Measurements from ENCODE around the gene ARL5B. TPM values are rescaled to one million over a fixed set of nuclear protein-coding genes. Genes with fewer than 3 reads are reported as not detected.

Gene ARL5B
- total and polyA plus RNA-seq, 9 of the 15 experiments (the other 6 are each of a cell fraction or from before 2014, with no cell fraction given), result 4.1 to 22.2 (median 15.1) TPM

DNA sequence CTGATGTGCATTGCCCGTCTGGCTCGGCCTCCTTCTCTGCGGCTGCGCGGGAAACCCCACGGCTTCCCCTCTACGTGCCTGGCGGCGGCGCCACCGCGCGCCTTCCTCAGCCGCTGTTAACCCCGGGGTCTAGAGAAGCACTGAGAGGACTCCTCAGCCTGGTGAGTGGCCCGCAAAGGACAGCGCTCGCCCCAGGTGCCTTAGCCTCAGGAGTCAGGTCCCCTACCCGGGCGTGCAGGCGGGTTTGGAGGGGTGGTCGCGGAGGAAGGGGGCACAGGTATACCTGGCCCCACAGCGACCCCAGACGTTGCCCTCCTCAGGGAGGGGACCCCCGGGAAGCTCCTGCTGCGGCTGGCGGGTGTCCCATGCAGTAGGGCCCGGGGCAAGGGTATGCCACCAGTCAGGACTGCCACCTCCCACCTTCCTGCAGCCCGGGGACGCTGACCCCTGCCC, 51.0 kb downstream of the ARL5B start:
- no peak overlapping the region for H3K4me3 ChIP-seq
- 11% methylated on average over 24 of the region's 31 CpGs for WGBS (ENCODE audit: insufficient coverage, low coverage, missing lambda C conversion rate)
- H3K4me1 ChIP-seq (replicated peaks in 1 of 2; ENCODE audit: control insufficient read depth in 2 of 2, insufficient read depth in 2 of 2, low read length in 2 of 2), result peaks cover 0 to 6% of the 10 kb centered on the region in 2 experiments; a peak in 2 of 5 replicates
- H3K27ac ChIP-seq (ENCODE audit: extremely low read depth, low read depth, low read length), result no peak overlapping the region
- BruUV-seq (replicated peaks), result no TSS peak
- CTCF ChIA-PET (ENCODE audit: low intra/inter-chr PET ratio), result no interaction called here
- no peaks in the 10 kb centered on the region for H3K9me3 ChIP-seq (replicated peaks; ENCODE audit: control insufficient read depth, insufficient read depth, low read depth, low read length)
- ATAC-seq, result peak; percentile 89
- intact Hi-C loops (cut with micrococcal nuclease) (no loop called here), in situ Hi-C loops (cut with MboI) (no loop called here)
- no peaks in the 10 kb centered on the region for H4K20me1 ChIP-seq (replicated peaks; ENCODE audit: control insufficient read depth, insufficient read depth, low read length)
- no peaks in the 10 kb centered on the region for H3K36me3 ChIP-seq (ENCODE audit: control insufficient read depth, insufficient read depth, low read length)
- no peak for FAIRE-seq
- no peak overlapping the region for H3K9ac ChIP-seq (ENCODE audit: insufficient read depth in 1 of 2, low read depth in 2 of 2, low read length in 2 of 2)
- peak in 2 of 4 experiments; percentile 18 to 25 for DNase-seq (ENCODE audit: extremely low read depth in 1 of 4, low spot score in 3 of 4)
- H3K79me2 ChIP-seq (ENCODE audit: control insufficient read depth, insufficient read depth, low read length), result no peaks in the 10 kb centered on the region
- H3K9me1 ChIP-seq (ENCODE audit: control insufficient read depth, insufficient read depth, low read length), result no peaks in the 10 kb centered on the region
- H3K4me2 ChIP-seq (ENCODE audit: insufficient read depth, low read length), result no peak overlapping the region
- no peak overlapping the region for H2AFZ ChIP-seq (ENCODE audit: low read depth, low read length)
- peaks cover 0 to 18% of the 10 kb centered on the region in 2 experiments; a peak in 2 of 5 replicates for H3K27me3 ChIP-seq (ENCODE audit: control insufficient read depth in 2 of 2, insufficient read depth in 2 of 2, low read length in 2 of 2)
- POLR2A ChIA-PET, result interaction anchor here (0.6 kb wide), 1 partner anchor 40 kb away, joined by 4 read pairs; no protein-coding TSS in a partner anchor
- no peak for TF ChIP-seq NCOA6 (IDR thresholded peaks at IDR 0.05)
- TF ChIP-seq NFE2L1 (tag; IDR thresholded peaks at IDR 0.05; ENCODE audit: borderline replicate concordance, low read depth), result no peak
- TF ChIP-seq, protein P1, sequence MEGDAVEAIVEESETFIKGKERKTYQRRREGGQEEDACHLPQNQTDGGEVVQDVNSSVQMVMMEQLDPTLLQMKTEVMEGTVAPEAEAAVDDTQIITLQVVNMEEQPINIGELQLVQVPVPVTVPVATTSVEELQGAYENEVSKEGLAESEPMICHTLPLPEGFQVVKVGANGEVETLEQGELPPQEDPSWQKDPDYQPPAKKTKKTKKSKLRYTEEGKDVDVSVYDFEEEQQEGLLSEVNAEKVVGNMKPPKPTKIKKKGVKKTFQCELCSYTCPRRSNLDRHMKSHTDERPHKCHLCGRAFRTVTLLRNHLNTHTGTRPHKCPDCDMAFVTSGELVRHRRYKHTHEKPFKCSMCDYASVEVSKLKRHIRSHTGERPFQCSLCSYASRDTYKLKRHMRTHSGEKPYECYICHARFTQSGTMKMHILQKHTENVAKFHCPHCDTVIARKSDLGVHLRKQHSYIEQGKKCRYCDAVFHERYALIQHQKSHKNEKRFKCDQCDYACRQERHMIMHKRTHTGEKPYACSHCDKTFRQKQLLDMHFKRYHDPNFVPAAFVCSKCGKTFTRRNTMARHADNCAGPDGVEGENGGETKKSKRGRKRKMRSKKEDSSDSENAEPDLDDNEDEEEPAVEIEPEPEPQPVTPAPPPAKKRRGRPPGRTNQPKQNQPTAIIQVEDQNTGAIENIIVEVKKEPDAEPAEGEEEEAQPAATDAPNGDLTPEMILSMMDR (IDR thresholded peaks at IDR 0.05 in 2 of 3, conservative IDR thresholded peaks at IDR 0.05 in 1 of 3; ENCODE audit: insufficient read depth in 2 of 3, low read depth in 1 of 3, low read length in 3 of 3), result peak in 2 of 3 experiments; percentile 24 to 28; a peak in 2 of 6 replicates
- no peak for TF ChIP-seq RCOR1 (IDR thresholded peaks at IDR 0.05; ENCODE audit: borderline replicate concordance in 1 of 2, low read depth in 2 of 2, low read length in 2 of 2)
- no peak for TF ChIP-seq FOXJ2 (tag; IDR thresholded peaks at IDR 0.05)
- no peak for TF ChIP-seq CHAMP1 (IDR thresholded peaks at IDR 0.05)
- no peak for TF ChIP-seq ZFP30 (CRISPR knock-in tag; IDR thresholded peaks at IDR 0.05; ENCODE audit: borderline replicate concordance)
- TF ChIP-seq NRF1 (conservative IDR thresholded peaks at IDR 0.05 in 1 of 2, IDR thresholded peaks at IDR 0.05 in 1 of 2), result peak; percentile 79 to 82
- no peak for TF ChIP-seq PHF8 (IDR thresholded peaks at IDR 0.05; ENCODE audit: borderline replicate concordance, low read length)
- no peak for TF ChIP-seq TCFL5 (CRISPR knock-in tag; conservative IDR thresholded peaks at IDR 0.05)
- no peak for TF ChIP-seq RNF2 (IDR thresholded peaks at IDR 0.05)
- TF ChIP-seq ATF1 (CRISPR knock-in tag; IDR thresholded peaks at IDR 0.05), result no peak
- no peak for TF ChIP-seq ATF1 (tag; IDR thresholded peaks at IDR 0.05)
- TF ChIP-seq, protein P2, sequence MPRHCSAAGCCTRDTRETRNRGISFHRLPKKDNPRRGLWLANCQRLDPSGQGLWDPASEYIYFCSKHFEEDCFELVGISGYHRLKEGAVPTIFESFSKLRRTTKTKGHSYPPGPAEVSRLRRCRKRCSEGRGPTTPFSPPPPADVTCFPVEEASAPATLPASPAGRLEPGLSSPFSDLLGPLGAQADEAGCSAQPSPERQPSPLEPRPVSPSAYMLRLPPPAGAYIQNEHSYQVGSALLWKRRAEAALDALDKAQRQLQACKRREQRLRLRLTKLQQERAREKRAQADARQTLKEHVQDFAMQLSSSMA (CRISPR knock-in tag; IDR thresholded peaks at IDR 0.05), result no peak
- no peak for TF ChIP-seq MTA3 (IDR thresholded peaks at IDR 0.05; ENCODE audit: borderline replicate concordance)
- TF ChIP-seq NCOA1 (IDR thresholded peaks at IDR 0.05; ENCODE audit: low read depth), result no peak
- no peak for TF ChIP-seq FOXA1 (IDR thresholded peaks at IDR 0.05; ENCODE audit: borderline replicate concordance)
